HG02642 (cell line): ENCODE results near the gene MATK.
"Not testable (repeated sequence)": the region's sequence is repeated elsewhere in the genome, so short reads cannot be mapped to it uniquely, and the experiment has no call there.

Experiments used
- ATAC-seq: cut with Tn5 transposase; IDR thresholded peaks from one replicate; pipeline ENCODE4 v1.9.1; 2021; ENCODE audit warnings: mild to moderate bottlenecking; ENCODE audit not compliant: unreplicated experiment, poor library complexity

MATK gene

GRCh38 chr19:3757705-3758104 is 28.5 kb downstream of the MATK start:
- ATAC-seq: not testable (repeated sequence)

DNA sequence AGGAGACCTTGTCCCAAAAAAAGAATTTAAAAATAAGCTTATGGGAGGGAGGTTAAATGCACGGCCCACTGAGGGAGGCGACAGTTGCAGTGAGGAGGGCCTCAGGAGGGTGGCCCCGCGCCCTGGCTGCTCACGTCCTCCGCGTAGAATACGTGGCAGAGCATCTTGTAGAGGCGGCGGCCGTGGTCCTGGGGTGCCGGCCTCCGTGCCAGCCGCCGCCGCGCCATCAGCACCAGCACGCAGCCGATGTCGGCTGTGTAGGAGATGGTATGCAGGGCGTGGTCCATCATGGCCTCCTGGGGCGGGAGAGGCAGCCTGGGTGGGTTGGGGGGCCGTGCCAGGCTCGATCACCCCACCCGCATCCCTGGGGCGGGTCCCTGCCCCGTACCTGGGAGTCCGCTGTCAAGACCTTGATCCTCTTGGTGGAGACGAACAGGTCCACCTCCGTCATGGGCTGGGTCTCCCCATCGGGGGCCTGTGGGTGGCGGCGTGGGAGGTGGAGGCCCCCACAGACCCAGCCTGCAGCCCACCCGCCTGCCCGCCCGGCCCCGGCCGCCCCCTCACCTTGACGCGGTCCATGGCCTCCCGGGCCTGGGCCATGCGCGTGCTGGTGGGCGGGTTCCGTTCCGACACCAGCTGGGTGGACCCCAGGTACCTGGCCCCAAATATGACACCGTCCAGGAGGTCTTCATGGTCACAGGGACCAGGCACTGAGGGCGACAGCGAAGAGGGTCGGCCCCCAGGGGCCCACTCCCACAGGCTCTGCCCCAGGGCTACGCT is 32.4 kb downstream of the MATK start:
- no peak for ATAC-seq

GRCh38 chr19:3752492-3752891 is 33.7 kb downstream of the MATK start:
- ATAC-seq: no peak

DNA sequence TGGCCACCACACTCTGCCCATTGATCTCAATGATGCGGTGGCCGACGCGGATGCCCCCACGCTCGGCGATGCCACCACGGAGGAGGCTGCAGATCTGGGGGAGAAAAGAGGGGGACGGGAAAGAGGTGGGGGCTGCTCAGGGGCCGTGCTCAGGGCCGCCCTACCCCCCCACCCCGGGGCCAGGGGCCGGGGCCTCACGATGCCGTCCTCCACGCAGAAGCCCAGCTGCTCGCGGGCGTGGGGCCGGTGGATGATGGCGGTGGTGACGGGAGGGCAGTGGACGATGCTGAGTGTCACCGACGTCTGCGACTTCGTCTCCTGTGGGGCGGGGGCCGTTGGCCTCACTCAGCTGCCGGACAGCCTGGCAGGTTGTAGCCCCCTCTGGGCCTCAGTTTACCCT is 34.9 kb downstream of the MATK start:
- no peak for ATAC-seq

DNA sequence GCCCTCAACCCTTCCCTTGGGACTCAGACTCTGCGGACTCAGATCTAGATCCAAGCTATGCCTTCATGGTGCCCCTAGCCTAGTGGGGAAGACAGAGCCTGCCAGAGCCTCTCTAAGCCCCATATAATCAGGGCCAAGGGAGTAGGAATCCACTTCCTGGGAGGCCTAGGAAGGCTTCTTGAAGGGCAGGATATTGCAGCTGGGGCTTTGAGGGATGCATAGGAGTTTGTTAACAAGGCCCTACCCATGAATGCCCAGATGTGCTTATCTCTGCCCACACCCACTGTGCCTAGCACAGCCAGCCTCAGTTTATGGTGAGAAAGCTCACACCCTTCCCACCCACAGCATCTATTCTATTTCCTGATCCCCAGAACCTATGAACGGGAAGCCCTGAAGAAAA is 36.0 kb downstream of the MATK start:
- ATAC-seq: no peak

GRCh38 chr19:3748965-3749364 is 37.2 kb downstream of the MATK start:
- ATAC-seq: no peak

DNA sequence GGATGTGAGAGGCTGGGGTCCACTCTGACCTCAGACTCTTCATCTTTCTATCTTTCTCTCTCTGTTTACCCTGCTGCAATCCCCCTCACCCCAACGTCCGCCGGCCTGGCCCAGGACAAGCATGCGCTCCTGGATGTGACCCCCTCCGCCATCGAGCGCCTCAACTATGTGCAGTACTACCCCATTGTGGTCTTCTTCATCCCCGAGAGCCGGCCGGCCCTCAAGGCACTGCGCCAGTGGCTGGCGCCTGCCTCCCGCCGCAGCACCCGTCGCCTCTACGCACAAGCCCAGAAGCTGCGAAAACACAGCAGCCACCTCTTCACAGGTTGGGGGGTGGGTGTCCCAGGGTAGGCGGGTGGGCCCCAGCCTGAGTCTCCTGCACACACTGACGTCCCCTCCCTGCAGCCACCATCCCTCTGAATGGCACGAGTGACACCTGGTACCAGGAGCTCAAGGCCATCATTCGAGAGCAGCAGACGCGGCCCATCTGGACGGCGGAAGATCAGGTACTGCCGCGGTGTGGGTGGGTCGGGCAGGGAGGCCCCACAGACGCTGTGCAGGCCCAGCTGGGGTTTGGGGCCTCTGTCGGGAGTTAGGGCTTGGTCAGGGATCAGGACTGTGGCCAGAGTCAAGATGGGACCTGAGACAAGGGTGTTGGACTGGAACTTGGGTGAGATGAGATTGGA is 39.7 kb downstream of the MATK start:
- no peak for ATAC-seq

DNA sequence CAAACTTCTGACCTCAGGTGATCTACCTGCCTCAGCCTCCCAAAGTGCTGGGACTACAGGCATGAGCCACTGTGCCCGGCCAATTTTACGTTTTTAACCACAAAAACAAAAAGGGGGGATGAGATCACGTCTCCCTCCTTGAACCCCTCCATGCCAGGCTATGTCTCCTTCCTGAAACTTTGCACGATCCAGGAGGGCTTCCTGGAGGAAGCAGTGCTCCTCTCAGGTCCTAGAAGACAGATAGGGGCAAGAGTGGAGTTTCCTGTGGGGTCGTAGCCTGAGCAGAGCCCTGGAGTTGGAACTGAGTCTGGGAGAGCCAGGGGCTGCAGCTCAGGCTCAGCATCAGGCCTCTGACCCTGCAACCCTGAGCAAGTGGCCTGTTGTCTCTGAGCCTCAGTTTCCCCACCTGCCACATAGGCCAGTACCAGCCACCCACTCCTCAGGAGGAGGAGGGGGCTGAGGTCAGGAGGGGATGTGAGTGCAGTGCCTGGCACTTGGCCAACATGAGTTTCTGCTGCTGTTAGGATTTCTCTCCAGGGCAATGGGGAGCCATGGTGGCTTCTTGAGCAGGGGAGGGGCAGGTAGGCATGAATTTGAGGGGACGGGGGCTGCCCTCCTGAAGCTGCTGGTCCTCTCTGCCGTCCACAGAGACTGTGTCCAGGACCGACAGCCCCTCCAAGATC is 40.7 kb downstream of the MATK start:
- ATAC-seq: no peak

DNA sequence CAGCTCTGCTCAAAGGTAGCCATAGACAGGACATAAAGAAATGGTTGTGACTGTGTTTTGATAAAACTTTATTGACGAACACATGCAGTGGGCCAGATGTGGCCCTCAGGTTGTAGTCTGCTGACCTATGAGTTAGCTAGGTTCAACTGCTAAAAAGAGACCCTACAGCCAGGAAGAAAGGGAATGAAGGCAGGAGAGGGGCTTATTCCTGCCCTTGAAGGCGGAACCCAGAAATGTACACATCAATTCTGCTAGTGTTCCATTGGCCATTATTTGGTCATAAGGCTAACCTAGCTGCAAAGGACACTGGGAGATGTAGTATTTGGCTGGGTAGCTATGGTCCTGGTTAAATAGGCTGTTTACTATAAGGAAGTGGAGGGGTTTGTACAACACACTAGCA is 42.7 kb downstream of the MATK start:
- no peak for ATAC-seq

GRCh38 chr19:3740431-3740830 is 45.8 kb downstream of the MATK start:
- ATAC-seq: no peak

DNA sequence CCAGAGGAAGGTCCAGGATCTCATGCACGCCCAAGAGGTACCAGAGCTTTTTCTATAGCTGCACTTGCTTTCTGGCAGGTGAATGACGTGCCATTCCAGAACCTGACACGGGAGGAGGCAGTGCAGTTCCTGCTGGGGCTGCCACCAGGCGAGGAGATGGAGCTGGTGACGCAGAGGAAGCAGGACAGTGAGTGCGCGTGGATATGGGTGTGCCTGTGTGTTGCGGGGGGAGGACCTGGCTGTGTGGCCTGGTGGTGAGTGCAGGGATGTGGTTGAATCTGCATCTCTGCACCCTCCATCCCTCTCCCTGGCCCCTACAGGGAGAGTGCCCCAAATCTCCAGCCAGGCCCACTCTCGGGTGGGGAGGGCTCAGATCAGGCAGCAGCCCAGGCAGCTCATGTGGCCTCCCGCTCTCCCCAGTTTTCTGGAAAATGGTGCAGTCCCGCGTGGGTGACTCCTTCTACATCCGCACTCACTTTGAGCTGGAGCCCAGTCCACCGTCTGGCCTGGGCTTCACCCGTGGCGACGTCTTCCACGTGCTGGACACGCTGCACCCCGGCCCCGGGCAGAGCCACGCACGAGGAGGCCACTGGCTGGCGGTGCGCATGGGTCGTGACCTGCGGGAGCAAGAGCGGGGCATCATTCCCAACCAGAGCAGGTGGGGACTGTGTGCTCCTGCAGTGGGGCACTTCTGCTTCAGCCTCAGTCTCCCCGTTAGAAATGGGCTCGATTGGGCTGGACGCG is 47.5 kb downstream of the MATK start:
- no peak for ATAC-seq

DNA sequence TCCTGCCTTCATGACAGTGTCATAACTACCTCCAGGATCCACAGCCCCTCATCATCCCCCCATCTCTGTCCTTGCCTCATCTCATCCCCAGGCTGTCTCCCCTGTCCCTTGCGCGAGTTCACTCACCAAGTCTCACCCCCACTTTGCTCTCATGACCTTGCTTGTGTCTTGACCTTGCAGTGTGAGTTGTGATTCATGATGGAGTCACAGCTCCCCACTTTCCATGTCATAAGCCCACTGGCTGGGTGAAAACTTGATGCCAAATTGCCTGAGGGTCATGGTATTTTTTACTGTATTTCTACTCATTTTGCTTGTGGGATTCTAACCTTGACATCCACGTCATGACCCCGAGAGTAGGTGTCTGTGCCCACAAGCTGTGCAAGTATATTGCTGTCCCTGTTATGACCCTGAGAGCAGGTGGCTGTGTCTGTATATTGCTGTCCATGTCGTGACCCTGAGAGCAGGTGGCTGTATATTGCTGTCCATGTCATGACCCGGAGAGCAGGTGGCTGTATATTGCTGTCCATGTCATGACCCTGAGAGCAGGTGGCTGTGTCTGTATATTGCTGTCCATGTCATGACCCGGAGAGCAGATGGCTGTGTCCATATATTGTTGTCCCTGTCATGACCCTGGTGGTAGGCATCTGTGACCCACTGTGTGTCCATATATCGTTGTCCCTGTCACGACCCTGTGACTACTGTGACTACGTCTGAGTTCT is 48.5 kb downstream of the MATK start:
- no peak for ATAC-seq

DNA sequence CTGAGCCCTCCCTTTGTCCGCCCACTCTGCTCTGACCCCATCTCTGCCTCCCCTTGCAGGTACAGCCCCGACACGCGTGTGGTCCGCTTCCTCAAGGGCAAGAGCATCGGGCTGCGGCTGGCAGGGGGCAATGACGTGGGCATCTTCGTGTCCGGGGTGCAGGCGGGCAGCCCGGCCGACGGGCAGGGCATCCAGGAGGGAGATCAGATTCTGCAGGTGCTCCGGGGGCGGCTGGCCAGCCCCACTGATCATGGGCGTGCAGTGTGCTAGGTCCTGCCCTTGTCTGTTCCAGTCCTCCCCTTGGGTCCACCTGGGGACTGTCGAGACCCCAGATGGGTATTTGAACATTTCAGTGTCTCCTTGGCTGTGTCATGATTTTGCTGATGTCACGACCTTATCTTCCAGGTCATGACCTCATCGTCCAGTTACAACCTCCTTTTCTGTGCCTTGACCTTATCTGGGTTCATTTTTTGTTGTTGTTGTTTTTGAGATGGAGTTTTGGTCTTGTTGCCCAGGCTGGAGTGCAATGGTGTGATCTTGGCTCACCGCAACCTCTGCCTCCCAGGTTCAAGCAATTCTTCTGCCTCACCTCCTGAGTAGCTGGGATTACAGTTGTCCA is 50.0 kb downstream of the MATK start:
- no peak for ATAC-seq

GRCh38 chr19:3734310-3734600 is 51.9 kb downstream of the MATK start:
- ATAC-seq: no peak

- no peak for ATAC-seq
Measured at GRCh38 chr19:3733549-3734309, 52.5 kb downstream of the MATK start.

GRCh38 chr19:3732108-3732507 is 54.1 kb downstream of the MATK start:
- ATAC-seq: no peak

DNA sequence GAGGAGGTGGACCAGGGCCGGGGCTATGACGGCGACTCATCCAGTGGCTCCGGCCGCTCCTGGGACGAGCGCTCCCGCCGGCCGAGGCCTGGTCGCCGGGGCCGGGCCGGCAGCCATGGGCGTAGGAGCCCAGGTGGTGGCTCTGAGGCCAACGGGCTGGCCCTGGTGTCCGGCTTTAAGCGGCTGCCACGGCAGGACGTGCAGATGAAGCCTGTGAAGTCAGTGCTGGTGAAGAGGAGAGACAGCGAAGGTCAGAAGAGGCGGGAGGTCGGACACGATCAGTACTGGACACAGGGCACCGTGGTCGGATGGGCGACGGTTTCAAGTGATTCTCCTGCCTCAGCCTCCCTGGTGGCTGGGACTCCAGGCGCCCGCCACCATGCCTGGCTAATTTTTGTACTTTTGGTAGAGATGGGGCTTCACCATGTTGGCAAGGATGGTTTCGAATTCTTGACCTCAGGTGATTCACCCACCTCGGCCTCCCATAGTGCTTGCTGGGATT is 55.7 kb downstream of the MATK start:
- no peak for ATAC-seq
